HCT116 (cell line): ENCODE measurements around the gene PRRC2C. TPM values are rescaled to one million over a fixed set of nuclear protein-coding genes. Genes with fewer than 3 reads are reported as not detected.

Experiments
- ATAC-seq: fragments of 200-7000 bp; cut with Tn5 transposase; 2 replicates; pipeline ENCODE4 v1.9.1; 2020; ENCODE audit warnings: mild to moderate bottlenecking, moderate library complexity
- BruUV-seq: library from RNA; stranded (reverse); fragments of 400-500 nt; replicated peaks from 2 replicates; lab custom pipeline; 2021; lab: Mats Ljungman, UMichigan
- CTCF ChIA-PET: fragments of 300-600 bp; sonication (Branson Sonifier 250); formaldehyde crosslinking; loops from one replicate; lab custom pipeline; 2021; ENCODE audit warnings: antibody characterized with exemption; lab: Charles Lee
- POLR2A ChIA-PET: fragments of 300-600, 350-600 bp; sonication (Branson Sonifier 250); formaldehyde crosslinking; loops from one replicate; lab custom pipeline; 2021; ENCODE audit warnings: antibody characterized with exemption; lab: Charles Lee
- RAD21 ChIA-PET, 2 experiments: fragments of 300-600 bp; sonication (Branson Sonifier 250); formaldehyde crosslinking; loops; one replicate each; lab custom pipeline; 2023; ENCODE audit warnings: low total read pairs in 2 of 2; ENCODE audit not compliant: uncharacterized antibody in 2 of 2, unreplicated experiment in 2 of 2, low non-redundant PET in 1 of 2; lab: Charles Lee
- DNase-seq: peaks from one replicate; pipeline ENCODE4 v3.0.0-alpha.2; 2010; ENCODE audit warnings: low read depth, low spot score
- H2AFZ ChIP-seq: fragments of 200-600 bp; shearing (Covaris generic), sonication (generic); 2 replicates; pipeline ENCODE4 v1.6.1; 2017; ENCODE audit warnings: low read depth, mixed run types, mixed read lengths, antibody characterized with exemption, low read length; ENCODE audit not compliant: poor library complexity, severe bottlenecking
- H3K27ac ChIP-seq: 2 replicates; pipeline ENCODE4 v1.5.1; 2012; ENCODE audit warnings: low read depth, low read length
- H3K27me3 ChIP-seq: fragments of 200-600 bp; sonication (generic); 2 replicates; pipeline ENCODE4 v1.6.1; 2016; ENCODE audit warnings: mixed run types, low read length, mixed read lengths; ENCODE audit not compliant: insufficient read depth
- H3K36me3 ChIP-seq, 2 experiments: fragments of 200-500 bp in 1 of 2; fragments of 200-600 bp in 1 of 2; sonication (Bioruptor generic) in 1 of 2; sonication (generic) in 1 of 2; 2 replicates each; pipeline versions ENCODE4 v1.5.1 to v1.6.1; 2014 to 2016; ENCODE audit warnings: low read length in 2 of 2, inconsistent platforms in 1 of 2, mixed read lengths in 1 of 2, mixed run types in 1 of 2; ENCODE audit not compliant: insufficient read depth in 2 of 2, control insufficient read depth in 1 of 2
- H3K4me1 ChIP-seq, 2 experiments: fragments of 200-600 bp in 1 of 2; sonication (generic) in 1 of 2; 2 replicates each; pipeline versions ENCODE4 v1.5.1 to v1.6.1; 2012 to 2017; ENCODE audit warnings: low read length in 2 of 2, inconsistent platforms in 1 of 2, mild to moderate bottlenecking in 1 of 2, mixed read lengths in 1 of 2, mixed run types in 1 of 2, moderate library complexity in 1 of 2; ENCODE audit not compliant: insufficient read depth in 2 of 2, control insufficient read depth in 1 of 2
- H3K4me2 ChIP-seq: fragments of 200-600 bp; sonication (generic); 2 replicates; pipeline ENCODE4 v1.6.1; 2017; ENCODE audit warnings: mixed run types, low read length, mixed read lengths
- H3K4me3 ChIP-seq, 2 experiments: fragments of 200-600 bp in 1 of 2; sonication (generic) in 1 of 2; replicated peaks in 1 of 2; 2 replicates each; pipeline ENCODE4 v1.5.1; 2011 to 2016; ENCODE audit warnings: low read length in 2 of 2, control low read depth in 1 of 2, low read depth in 1 of 2, mild to moderate bottlenecking in 1 of 2, mixed read lengths in 1 of 2, mixed run types in 1 of 2
- H3K79me2 ChIP-seq: fragments of 200-600 bp; sonication (generic); 2 replicates; pipeline ENCODE4 v1.6.1; 2017; ENCODE audit warnings: mild to moderate bottlenecking, mixed run types, low read length, moderate library complexity, mixed read lengths; ENCODE audit not compliant: insufficient read depth
- H3K9ac ChIP-seq: fragments of 200-600 bp; sonication (generic); 2 replicates; pipeline ENCODE4 v1.6.1; 2016; ENCODE audit warnings: low read length, mixed read lengths
- H3K9me2 ChIP-seq: fragments of 200-600 bp; sonication (generic), shearing (Covaris generic); 2 replicates; pipeline ENCODE4 v1.6.1; 2017; ENCODE audit warnings: mixed run types, mild to moderate bottlenecking, moderate library complexity; ENCODE audit not compliant: insufficient read depth
- H3K9me3 ChIP-seq, 2 experiments: fragments of 200-500 bp in 1 of 2; fragments of 200-600 bp in 1 of 2; sonication (Bioruptor generic) in 1 of 2; sonication (generic) in 1 of 2; 2 replicates each; pipeline ENCODE4 v1.6.1; 2014 to 2017; ENCODE audit warnings: low read length in 2 of 2, mixed read lengths in 2 of 2, inconsistent platforms in 1 of 2, low read depth in 1 of 2, mild to moderate bottlenecking in 1 of 2, mixed run types in 1 of 2, moderate library complexity in 1 of 2; ENCODE audit not compliant: control insufficient read depth in 1 of 2, insufficient read depth in 1 of 2
- H4K20me1 ChIP-seq: fragments of 200-600 bp; sonication (generic), shearing (Covaris generic); 2 replicates; pipeline ENCODE4 v1.6.1; 2017; ENCODE audit warnings: mixed run types, mild to moderate bottlenecking, moderate library complexity; ENCODE audit not compliant: insufficient read depth
- ATF3 ChIP-seq: IDR thresholded peaks from 2 replicates; pipeline ENCODE4 v1.6.1; 2012
- CBX3 ChIP-seq: IDR thresholded peaks from 2 replicates; pipeline ENCODE4 v1.6.1; 2012; ENCODE audit warnings: low read depth
- CEBPB ChIP-seq: IDR thresholded peaks from 2 replicates; pipeline ENCODE4 v1.6.1; 2012; ENCODE audit warnings: low read depth
- ELF1 ChIP-seq: IDR thresholded peaks from 2 replicates; pipeline ENCODE4 v1.6.1; 2012; ENCODE audit warnings: low read depth, borderline replicate concordance
- EZH2phosphoT487 ChIP-seq: fragments of 200-600 bp; IDR thresholded peaks from 2 replicates; pipeline ENCODE4 v1.6.1; 2018; ENCODE audit warnings: antibody characterized with exemption, borderline replicate concordance
- JUND ChIP-seq: IDR thresholded peaks from 2 replicates; pipeline ENCODE4 v1.6.1; 2012
- POLR2AphosphoS5 ChIP-seq: IDR thresholded peaks from 2 replicates; pipeline ENCODE4 v1.6.1; 2011; ENCODE audit warnings: mild to moderate bottlenecking, low read depth, low read length, moderate library complexity
- REST ChIP-seq: IDR thresholded peaks from 2 replicates; pipeline ENCODE4 v1.6.1; 2012; ENCODE audit warnings: low read depth
- SIN3A ChIP-seq: IDR thresholded peaks from 2 replicates; pipeline ENCODE4 v1.6.1; 2012; ENCODE audit warnings: low read depth
- SRF ChIP-seq: IDR thresholded peaks from 2 replicates; pipeline ENCODE4 v1.6.1; 2012; ENCODE audit warnings: low read depth
- ZFX ChIP-seq: fragments of 450-650 bp; IDR thresholded peaks from 2 replicates; pipeline ENCODE4 v1.6.1; 2017
- ZNF274 ChIP-seq: fragments of 200-500 bp; sonication (Bioruptor generic); IDR thresholded peaks from 2 replicates; pipeline ENCODE4 v1.6.1; 2014; ENCODE audit warnings: mild to moderate bottlenecking, low read depth, low read length, inconsistent platforms
- intact Hi-C: fragments of 100-400 bp; cut with micrococcal nuclease; formaldehyde crosslinking; loops from 2 replicates; pipeline ENCODE4 v1.10.0; 2022
- total RNA-seq: library from RNA; stranded (reverse); gene quantifications from one replicate; pipeline ENCODE4 v1.2.1, GENCODE V29; 2021; ENCODE audit not compliant: unreplicated experiment
- TF ChIP-seq, protein P1 (sequence below): IDR thresholded peaks from 2 replicates; pipeline ENCODE4 v1.6.1; 2012

PRRC2C gene
- total RNA-seq, 1 experiment from 2014 or later = 154 TPM

- Histone ChIP-seq H3K9me3 (no peaks in the 10 kb centered on the region), H3K9me2 (no peaks in the 10 kb centered on the region), H3K4me1 (no peaks in the 10 kb centered on the region), H3K27ac (no peak overlapping the region), H3K27me3 (no peaks in the 10 kb centered on the region), H4K20me1 (no peaks in the 10 kb centered on the region), H3K79me2 (no peaks in the 10 kb centered on the region), H2AFZ (no peak overlapping the region), H3K4me2 (no peak overlapping the region), H3K36me3 (no peaks in the 10 kb centered on the region)
- ATAC-seq (no peak), DNase-seq (no peak)
- intact Hi-C loops = no loop called here
- RAD21 ChIA-PET = no interaction called here
- CTCF ChIA-PET = no interaction called here
- BruUV-seq = no TSS peak
- TF ChIP-seq CBX3 (no peak), POLR2AphosphoS5 (no peak), JUND (no peak), ZNF274 (no peak), ELF1 (no peak), ATF3 (no peak), REST (no peak), SRF (no peak), CEBPB (no peak), ZFX (no peak), EZH2phosphoT487 (no peak), SIN3A (no peak)
- TF ChIP-seq, protein P1, sequence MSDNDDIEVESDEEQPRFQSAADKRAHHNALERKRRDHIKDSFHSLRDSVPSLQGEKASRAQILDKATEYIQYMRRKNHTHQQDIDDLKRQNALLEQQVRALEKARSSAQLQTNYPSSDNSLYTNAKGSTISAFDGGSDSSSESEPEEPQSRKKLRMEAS = no peak
- TF ChIP-seq, all 23 proteins: peak for 0
- H3K4me3 ChIP-seq = no peak overlapping the region
- H3K9ac ChIP-seq = no peak overlapping the region
- POLR2A ChIA-PET = no interaction called here
Observed at GRCh38 chr1:171457412-171457811, 27.9 kb upstream of the PRRC2C start.
